Right ventricle myocardium inferior (tissue), 1 donor: Measurements from ENCODE around the gene ABHD11. TPM values are rescaled to one million over a fixed set of nuclear protein-coding genes. Genes with fewer than 3 reads are reported as not detected.
A peak's percentile ranks its signal among the peaks of the same experiment; 100 is the strongest.
"Not testable (repeated sequence)": the region's sequence is repeated elsewhere in the genome, so short reads cannot be mapped to it uniquely, and the experiment has no call there.

Source experiments
- ATAC-seq: fragments of 200-7000 bp; cut with Tn5 transposase; one replicate; pipeline ENCODE4 v1.9.1; 2020; ENCODE audit warnings: mild to moderate bottlenecking, moderate library complexity
- DNase-seq: peaks from one replicate; pipeline ENCODE4 v3.0.0; 2021; ENCODE audit errors: missing footprints
- intact Hi-C: fragments of 100-400 bp; cut with DNase I; formaldehyde crosslinking; loops from one replicate; pipeline ENCODE4 v1.11.0; 2022
- total RNA-seq: library from RNA; stranded (reverse); fragmentation: NEBNext Ultra II Directional; extraction: Animal tissue kit (Norgen Biotek cat#: 25700); gene quantifications from one replicate; pipeline ENCODE4 v1.2.1, GENCODE V29; 2021
- donor health status: DM: no; HTN: yes; CAD: no; lungs with severe emphysema.

ABHD11 gene
- total RNA-seq, 1 donor from 2014 or later = 21.5 TPM

GRCh38 chr7:73723813-73724212, 14.8 kb downstream of the ABHD11 start:
- intact Hi-C loops = loop anchor here (5.0 kb wide), 1 partner anchor 57 kb away; the partner anchor contains the start of gene VPS37D
- DNase-seq = no peak
- ATAC-seq = no peak

- no peak for ATAC-seq
- intact Hi-C loops = loop anchor here (5.0 kb wide), 1 partner anchor 55 kb away; the partner anchor contains the start of gene VPS37D
- DNase-seq = no peak
Measured at GRCh38 chr7:73722785-73723184, 15.8 kb downstream of the ABHD11 start.

- DNase-seq, ATAC-seq: not testable (repeated sequence)
- intact Hi-C loops = loop anchor here (5.0 kb wide), 1 partner anchor 55 kb away; the partner anchor contains the start of gene VPS37D
Measured at GRCh38 chr7:73722182-73722581, 16.4 kb downstream of the ABHD11 start.

DNA sequence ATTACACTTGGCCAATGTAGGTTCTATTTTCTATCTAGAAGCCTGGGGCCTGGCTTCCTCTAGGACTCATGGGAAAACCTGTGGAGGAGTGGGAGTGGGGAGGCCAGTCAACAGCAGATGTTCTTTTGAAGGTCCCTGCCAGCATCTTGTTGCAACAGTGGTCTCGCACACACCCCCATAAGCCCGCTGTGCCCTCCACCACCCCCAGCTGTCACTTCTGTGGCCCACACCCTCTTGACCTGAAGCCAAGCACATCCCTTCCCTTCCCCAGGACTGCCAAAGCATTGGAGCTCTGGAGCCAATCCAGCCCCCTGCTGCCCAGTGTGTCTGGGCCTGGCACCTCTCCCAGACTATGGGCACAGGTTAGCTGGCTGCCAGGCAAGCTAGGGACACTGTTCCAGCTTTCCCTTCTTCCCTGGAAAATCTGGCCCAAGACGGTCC, 17.2 kb downstream of the ABHD11 start:
- DNase-seq (peak; percentile 80), ATAC-seq (peak; percentile 70)
- intact Hi-C loops = loop anchor here (5.0 kb wide), 1 partner anchor 54 kb away; the partner anchor contains the start of gene VPS37D

DNA sequence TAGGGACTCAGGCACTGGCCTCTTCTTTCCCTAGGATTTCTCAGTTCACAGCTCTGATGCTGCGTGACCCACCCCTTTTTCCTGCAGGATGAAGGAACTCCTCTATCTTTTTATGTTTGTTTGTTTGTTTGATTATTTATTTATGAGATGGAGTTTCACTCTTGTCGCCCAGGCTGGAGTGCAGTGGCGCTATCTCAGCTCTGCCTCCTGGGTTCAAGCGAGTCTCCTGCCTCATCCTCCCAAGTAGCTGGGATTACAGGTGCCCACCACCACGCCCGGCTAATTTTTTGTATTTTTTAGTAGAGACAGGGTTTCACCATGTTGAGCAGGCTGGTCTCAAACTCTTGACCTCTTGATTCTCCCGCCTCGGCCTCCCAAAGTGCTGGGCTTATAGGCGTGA, 18.2 kb downstream of the ABHD11 start:
- not testable (repeated sequence) for ATAC-seq
- DNase-seq = peak; percentile 67
- intact Hi-C loops = loop anchor here (5.0 kb wide), 1 partner anchor 53 kb away; the partner anchor contains the start of gene VPS37D

GRCh38 chr7:73719806-73720169, 18.8 kb downstream of the ABHD11 start:
- ATAC-seq (no peak), DNase-seq (no peak)
- intact Hi-C loops = loop anchor here (5.0 kb wide), 1 partner anchor 52 kb away; the partner anchor contains the start of gene VPS37D

GRCh38 chr7:73718905-73719805, 19.4 kb downstream of the ABHD11 start, which contains the start of gene STX1A:
Gene STX1A (minus strand): TSS chr7:73719669. CDS start chr7:73719631, 38 bp downstream.
- peak; percentile 85 for DNase-seq
- intact Hi-C loops = no loop called here

DNA sequence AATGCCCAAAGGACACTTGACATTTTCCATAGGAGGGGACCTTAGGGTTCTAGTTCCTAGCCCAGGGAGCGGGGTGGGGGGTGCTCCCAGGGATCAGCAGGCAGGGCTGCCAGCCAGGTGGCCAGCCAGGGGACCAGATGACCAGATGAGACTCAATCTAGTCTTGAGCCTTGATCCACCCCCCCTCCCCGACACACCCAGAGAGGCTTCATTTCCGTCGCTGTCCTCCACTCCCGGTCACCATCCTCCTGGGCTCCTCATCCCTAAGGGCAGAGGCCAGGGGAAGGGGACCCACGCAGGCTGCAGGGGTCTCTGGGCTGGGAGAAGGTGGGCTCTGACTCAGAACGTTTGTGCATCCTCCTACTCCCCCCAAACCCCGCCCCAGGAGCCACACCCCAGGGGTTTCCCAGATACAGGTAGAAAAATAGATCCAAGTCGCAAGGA, 20.1 kb downstream of the ABHD11 start:
- ATAC-seq = no peak
- intact Hi-C loops = no loop called here
- DNase-seq = no peak

More at GRCh38 chr7:73718905-73719805, 19.4 kb downstream of the ABHD11 start, which contains the start of gene STX1A:
- peak; percentile 83 for ATAC-seq

DNA sequence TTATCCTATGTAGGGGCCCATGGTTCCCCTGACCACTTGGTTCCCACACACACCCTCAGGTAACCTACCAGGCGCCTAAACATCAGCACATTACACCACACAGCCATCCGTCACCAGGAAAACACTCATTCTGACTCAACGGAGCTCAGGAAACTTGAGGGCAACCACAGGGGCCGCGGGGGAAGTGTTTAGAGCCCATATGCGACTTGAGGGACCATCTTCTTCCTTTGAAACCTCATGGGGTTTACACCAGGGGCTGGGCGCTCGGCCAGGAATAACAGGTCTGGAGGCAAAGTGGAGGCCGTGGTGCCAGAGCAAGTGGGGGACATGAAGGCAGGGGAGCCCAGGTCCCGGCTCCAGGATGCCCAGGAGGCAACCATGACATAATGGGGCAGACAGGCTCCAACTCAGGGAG, 20.6 kb downstream of the ABHD11 start:
- intact Hi-C loops = no loop called here
- ATAC-seq (no peak), DNase-seq (peak; percentile 66)

DNA sequence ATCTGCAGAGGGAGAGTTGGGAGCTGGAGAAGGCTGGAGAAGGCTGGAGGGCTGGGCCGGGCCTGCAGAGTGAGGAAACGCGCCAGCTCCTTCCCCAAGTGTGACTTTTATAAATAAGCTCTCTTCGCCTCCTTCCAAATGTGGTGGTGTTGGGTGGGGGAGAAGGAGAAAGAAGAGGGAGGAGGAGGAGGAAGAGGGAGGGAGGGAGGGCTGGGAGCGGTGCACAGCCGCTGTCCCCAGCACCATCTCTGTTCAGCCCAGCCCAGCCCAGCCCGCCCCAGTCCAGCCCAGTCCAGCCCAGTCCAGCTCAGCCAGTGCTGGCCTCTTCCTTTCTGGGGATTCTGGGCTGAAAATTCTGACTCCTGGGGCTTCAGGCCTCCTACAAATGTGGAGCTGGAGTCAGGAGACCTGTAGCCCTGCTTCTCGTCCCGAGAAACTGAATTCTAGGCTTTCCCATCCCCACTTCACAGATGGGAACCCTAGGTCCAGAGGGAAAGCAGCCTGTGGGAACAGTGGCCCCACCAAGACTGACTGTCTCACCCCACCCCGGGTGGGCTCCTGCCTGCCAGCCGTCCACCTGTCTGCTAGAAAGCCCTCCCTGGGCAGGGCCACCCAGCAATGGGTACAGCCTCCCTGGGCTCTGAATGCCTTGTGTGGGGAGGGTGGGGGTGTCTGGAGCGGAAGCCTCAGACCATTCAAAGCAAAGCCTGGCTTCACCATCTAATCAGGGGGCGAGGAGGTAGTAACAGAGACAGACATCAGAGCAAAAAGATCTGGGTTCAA, 21.4 kb downstream of the ABHD11 start:
- DNase-seq (peak; percentile 59), ATAC-seq (no peak)
- intact Hi-C loops = no loop called here

DNA sequence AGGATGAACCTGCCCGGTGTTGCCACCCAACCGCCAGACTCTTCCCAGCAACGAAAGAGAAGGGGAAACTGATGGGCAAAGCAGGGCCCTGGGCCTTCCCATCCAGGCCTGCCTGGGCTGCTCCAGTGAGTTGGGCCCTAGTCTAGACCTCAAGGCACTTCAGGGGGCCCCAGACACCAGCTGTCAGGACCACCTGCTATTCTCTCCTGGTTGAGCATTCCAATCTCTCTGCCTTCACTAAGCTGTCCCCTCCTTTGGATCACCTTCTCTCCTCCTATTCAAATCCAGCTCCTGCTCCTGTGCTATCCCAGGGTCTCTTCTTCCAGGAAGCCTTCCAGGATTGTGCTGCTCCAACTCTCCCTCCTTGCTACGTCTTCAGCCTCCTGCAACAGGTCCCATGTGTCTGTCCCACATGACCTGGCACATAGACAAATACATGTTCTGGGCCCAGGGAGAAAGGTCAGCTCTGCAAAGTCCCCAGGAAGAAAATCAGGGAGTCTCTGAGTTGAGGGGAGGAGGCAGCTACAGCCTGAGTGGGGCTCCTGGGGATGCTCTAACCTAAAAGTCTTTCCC, 22.2 kb downstream of the ABHD11 start:
- DNase-seq = no peak
- intact Hi-C loops = no loop called here
- no peak for ATAC-seq

GRCh38 chr7:73715648-73716317, 22.8 kb downstream of the ABHD11 start:
- intact Hi-C loops = no loop called here
- DNase-seq (no peak), ATAC-seq (no peak)

- DNase-seq, intact Hi-C loops, ATAC-seq: not testable (repeated sequence)
Measured at GRCh38 chr7:73713319-73713718, 25.3 kb downstream of the ABHD11 start.

DNA sequence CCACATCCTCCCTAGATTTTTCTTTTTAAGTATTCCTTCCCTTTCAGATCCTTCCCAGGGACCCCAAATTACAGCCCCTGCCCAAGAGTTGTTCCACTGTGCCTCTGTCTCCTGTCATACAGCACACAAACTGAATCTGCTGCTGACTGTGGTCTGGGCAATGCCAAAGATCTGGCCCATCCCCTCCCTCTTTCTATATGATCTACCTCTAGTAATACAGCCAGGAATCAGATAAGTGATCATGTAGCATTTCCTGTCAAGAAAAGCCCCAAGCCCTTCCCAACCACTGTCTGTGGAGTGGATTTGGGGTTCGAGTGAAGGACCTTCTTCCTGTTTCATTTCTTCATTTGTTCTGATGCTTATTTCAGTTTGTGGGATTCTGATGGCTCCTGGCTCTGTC, 25.8 kb downstream of the ABHD11 start:
- ATAC-seq (no peak), DNase-seq (no peak)
- intact Hi-C loops = no loop called here

DNA sequence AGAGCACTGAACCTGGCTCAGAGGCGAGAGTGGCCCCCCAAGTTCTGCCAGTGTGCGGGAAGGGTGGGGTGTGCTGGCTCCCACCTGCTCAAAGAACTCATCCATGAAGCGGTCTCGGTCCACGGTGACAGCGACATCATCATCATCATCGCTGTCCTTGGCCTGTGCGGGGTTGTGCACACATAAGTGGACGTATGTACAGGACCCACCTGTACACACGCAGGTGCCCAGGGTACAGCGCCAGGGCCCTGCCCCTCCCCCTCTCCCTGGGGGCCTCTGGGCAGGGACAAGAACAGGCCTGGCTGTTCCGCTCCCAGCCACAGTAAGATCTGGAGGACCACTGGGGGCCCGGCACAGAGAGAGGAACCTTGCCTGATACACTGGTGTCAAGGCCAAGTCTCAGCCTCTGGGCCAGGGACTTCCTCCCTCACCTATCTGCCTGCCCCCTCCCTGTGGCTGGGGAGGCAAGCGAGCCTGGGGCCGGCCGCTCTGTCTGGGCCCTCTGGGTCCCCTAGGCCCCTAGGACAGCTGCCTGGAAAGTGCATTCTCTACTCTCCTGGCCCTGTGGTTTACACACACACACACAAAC, 29.5 kb downstream of the ABHD11 start:
- intact Hi-C loops = no loop called here
- ATAC-seq (no peak), DNase-seq (peak; percentile 57)

DNA sequence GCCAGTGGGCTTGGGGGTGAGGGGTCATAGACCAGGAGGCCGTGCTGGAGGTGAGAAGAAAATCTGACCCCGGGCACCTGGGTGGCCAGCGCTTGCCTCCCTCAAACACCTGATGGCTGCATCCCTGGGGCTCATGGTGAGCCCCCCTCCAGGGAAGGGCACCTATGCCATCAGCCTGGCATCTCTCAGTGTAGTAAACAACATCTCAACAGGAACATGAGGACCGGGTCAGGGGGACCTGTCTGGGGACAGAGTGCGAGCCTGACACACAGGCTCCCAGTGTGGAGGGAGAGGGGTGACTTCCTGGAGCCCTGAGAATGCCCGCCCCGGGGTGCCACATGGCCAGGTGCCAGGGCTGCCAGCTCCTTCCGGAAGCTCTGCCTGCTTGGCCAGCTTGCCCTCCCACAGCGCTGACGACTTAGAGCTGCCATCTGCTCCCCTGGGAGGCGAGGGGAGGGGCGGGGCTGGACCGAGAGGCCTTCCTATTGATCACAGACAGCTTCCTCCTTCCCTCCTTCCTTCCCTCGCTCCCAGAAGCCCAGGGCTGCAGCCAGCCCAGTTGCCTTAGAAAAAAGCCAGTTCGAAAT, 31.5 kb downstream of the ABHD11 start:
- DNase-seq = peak; percentile 85
- ATAC-seq = peak; percentile 21
- intact Hi-C loops = no loop called here
